Coronary artery (tissue), 2 donors: ENCODE measurements around the gene ACER2.

Source experiments
- DNase-seq: peaks from one replicate; pipeline ENCODE4 v3.0.0-alpha.2; 2017; ENCODE audit warnings: low spot score
- H3K27ac ChIP-seq, 2 donors: fragments of 200-600 bp; sonication (generic); one replicate each; pipeline ENCODE4 v1.5.1; 2016 to 2019
- H3K4me3 ChIP-seq: fragments of 200-600 bp; sonication (generic); 2 replicates; pipeline ENCODE4 v1.5.1; 2016; ENCODE audit warnings: mild to moderate bottlenecking, moderate library complexity
- TF ChIP-seq, protein P1 (sequence below): fragments of 200-600 bp; sonication (generic); IDR thresholded peaks from one replicate; pipeline ENCODE4 v1.5.1; 2019; ENCODE audit warnings: antibody characterized with exemption

ACER2 gene

DNA sequence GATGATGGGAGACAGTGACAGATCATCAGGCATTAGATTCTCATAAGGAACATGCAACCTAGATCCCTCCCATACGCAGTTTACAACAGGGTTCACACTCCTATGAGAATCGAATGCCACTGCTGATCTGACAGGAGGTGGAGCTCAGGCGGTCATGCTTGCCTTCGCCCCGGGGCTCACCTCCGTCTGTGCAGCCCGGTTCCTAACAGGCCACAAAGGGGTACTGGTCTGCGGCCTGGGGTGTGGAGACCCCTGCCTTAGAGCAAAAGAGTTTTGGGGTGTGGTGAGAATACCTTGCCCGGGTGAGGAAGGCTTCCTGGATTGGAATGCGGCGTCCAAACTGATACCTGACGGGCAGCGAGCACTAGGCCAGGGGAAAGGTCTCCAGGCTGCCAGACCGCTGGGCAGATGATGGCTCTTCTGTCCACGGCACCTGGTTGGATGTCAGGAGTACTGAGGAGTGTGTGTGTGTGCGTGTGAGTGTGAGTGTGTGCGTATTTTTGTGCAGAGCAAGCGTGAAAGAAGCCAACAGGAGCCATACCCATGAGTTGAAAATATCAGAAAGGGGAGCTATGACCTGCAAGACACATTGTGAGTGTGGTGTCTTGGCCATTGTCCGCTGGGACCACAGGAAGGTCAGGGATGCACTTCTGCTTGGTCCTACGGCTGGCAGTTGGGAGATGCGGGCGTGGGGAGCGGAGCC, 55.4 kb downstream of the ACER2 start:
- TF ChIP-seq, protein P1, sequence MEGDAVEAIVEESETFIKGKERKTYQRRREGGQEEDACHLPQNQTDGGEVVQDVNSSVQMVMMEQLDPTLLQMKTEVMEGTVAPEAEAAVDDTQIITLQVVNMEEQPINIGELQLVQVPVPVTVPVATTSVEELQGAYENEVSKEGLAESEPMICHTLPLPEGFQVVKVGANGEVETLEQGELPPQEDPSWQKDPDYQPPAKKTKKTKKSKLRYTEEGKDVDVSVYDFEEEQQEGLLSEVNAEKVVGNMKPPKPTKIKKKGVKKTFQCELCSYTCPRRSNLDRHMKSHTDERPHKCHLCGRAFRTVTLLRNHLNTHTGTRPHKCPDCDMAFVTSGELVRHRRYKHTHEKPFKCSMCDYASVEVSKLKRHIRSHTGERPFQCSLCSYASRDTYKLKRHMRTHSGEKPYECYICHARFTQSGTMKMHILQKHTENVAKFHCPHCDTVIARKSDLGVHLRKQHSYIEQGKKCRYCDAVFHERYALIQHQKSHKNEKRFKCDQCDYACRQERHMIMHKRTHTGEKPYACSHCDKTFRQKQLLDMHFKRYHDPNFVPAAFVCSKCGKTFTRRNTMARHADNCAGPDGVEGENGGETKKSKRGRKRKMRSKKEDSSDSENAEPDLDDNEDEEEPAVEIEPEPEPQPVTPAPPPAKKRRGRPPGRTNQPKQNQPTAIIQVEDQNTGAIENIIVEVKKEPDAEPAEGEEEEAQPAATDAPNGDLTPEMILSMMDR, result no peak
- Histone ChIP-seq H3K27ac (no peak overlapping the region), H3K4me3 (peak overlapping the region; percentile 67)
- no peak for DNase-seq

DNA sequence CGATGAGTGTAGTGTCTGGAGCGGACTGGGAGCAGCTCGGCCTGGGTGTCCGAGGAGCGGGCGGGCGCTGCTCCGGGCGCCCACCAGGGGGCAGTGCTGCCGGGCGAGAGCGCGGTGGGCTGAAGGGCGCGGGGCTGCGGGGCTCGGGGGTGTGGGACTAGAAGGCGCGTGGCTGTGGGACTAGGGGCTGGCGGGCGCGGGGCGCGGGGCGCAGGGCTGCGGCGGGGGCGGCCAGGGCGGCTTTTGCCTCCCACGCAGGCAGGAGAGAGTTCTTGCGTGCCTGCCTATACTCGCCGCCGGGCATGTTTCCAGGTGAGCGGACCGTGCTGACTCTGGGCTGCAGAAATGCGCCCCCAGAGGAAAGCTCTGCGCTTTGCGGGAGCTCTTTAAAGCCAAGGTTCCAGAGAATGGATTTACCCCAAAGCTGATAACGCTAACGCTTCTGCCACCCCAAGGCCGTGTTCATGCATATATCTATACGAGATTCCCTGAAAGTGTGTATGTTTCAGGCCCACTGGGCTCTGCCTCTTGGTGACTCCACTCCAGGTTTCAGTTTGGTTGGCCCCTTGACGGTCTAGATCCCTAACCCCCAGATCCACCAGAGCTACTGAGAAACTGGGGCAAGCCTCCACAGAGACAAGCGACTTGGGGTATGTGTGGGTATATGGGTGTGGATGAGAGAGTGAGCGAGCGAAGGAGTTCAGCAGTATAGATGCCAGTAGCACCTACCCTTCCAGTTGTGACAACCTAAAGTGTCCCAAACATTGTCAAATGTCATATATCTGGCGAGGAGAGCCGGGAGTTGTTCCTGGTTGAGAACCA, 56.2 kb downstream of the ACER2 start:
- H3K27ac ChIP-seq, result no peak overlapping the region
- DNase-seq, result peak; percentile 82
- peak overlapping the region; percentile 67 for H3K4me3 ChIP-seq
- TF ChIP-seq, protein P1, result peak; percentile 92

DNA sequence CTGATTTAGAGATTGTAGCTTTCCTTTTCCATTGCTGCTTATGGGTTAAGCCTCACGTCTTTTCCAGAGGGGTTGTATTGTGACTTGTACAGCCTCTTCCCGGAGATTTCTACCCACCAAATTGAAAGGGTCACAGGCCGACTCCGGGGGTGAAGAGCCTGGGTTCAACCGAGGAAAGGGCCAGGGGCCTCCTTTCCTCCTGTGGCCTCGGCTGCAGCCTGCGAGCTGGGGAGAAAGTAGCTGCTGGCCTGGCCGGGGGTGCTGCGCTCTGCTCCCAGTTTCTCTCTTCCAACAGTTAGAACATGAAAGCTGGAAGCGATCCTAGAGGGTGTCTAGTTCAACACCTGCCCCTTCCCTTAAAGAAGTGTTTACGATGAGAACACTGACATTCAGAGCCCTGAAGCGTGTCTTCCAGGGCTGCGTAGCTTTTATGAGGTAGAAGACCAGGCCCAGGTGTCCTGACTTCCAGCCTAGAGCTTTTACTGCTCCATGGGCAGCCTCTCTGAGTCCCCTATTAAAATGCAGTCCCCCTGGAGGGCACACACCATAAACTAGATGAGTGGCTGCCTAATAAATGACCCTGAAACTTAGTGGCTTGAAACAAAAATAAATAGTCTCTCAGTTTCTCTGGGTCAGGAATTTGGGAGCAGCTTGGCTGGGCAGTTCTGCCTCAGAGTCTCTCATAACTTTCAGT, 56.9 kb downstream of the ACER2 start:
- no peak overlapping the region for H3K27ac ChIP-seq
- TF ChIP-seq, protein P1, result no peak
- no peak overlapping the region for H3K4me3 ChIP-seq
- no peak for DNase-seq

DNA sequence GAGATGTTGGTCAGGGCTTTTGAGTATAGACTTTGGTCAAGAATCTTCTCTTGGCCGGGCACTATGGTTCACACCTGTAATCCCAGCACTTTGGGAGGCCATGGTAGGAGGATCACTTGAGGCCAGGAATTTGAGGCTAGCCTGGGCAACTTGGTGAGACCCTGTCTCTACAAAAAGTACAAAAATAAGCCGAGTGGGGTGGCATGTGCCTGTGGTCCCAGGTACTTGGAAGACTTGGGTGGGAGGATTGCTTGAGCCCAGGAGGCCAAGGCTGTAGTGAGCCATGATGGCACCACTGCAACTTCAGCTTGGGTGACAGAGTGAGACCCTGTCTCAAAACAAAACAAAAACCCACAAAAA, 57.5 kb downstream of the ACER2 start:
- Histone ChIP-seq H3K4me3 (no peak overlapping the region), H3K27ac (no peak overlapping the region)
- no peak for DNase-seq
- TF ChIP-seq, protein P1, result no peak

DNA sequence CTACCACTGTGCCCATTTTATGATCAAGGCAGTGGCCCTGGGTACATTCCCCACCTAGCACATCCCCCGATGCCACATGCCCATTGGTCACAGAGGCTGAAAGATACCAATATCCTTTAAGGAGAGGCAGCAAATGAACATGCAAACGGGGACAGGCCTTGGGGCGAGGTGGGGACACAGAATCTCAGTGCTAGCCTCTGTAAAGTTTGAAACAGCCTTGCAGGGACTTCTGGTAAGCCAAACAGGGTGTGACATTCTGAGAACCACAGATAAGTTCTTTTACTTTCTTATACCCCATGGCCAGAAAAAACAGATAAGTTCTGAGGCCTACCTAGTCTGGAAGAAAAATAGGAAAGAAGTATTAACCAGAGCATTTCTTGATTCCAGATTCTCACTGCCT, 60.5 kb downstream of the ACER2 start:
- no peak overlapping the region for H3K27ac ChIP-seq
- no peak overlapping the region for H3K4me3 ChIP-seq
- DNase-seq, result no peak
- TF ChIP-seq, protein P1, result no peak

DNA sequence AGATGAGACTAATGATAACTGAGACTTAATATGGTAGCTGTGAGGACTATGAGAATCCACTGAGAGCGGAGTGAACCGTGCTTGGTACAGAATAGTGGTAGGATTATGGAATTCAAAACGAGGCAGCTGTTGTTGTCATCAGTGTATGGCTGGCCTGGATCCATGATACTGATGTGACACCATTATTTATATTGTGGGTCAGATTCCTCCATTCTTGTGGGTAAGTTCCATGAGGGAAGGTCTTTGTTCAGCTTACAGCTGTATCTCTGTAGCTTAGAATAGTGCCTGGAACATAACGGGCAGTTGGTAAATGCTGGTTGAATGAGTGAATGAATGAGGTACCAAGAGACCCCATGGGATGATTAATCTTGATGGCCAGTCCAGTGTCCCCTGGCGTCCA, 61.8 kb downstream of the ACER2 start:
- Histone ChIP-seq H3K4me3 (no peak overlapping the region), H3K27ac (no peak overlapping the region)
- DNase-seq, result no peak
- TF ChIP-seq, protein P1, result no peak
